Sigmoid colon (tissue), 7 donors: Measurements from ENCODE around the gene NAA40. TPM values are rescaled to one million over a fixed set of nuclear protein-coding genes. Genes with fewer than 3 reads are reported as not detected.

Source experiments
- DNase-seq: peaks from one replicate; pipeline ENCODE4 v3.0.0-alpha.2; 2019
- H3K27ac ChIP-seq, 4 donors: fragments of 200-600 bp; sonication (generic); one replicate each; pipeline ENCODE4 v1.5.1; 2016 to 2019; ENCODE audit warnings: mild to moderate bottlenecking in 1 of 4
- H3K27me3 ChIP-seq, 3 donors: fragments of 200-600 bp; sonication (generic); one replicate each; pipeline ENCODE4 v1.5.1; 2019; ENCODE audit warnings: mild to moderate bottlenecking in 1 of 3
- H3K36me3 ChIP-seq, 4 donors: fragments of 200-600 bp; sonication (generic); one replicate each; pipeline ENCODE4 v1.5.1; 2016 to 2019
- H3K4me1 ChIP-seq, 4 donors: fragments of 200-600 bp; sonication (generic); one replicate each; pipeline ENCODE4 v1.5.1; 2017 to 2019
- H3K4me3 ChIP-seq, 4 donors: fragments of 200-600 bp; sonication (generic); one replicate each; pipeline ENCODE4 v1.5.1; 2017 to 2019; ENCODE audit warnings: mild to moderate bottlenecking in 2 of 4, moderate library complexity in 1 of 4
- H3K9me3 ChIP-seq, 4 donors: fragments of 200-600 bp in 3 of 4; sonication (generic) in 3 of 4; one replicate each; pipeline versions ENCODE4 v1.5.1 to v1.6.1; 2013 to 2019
- CTCF ChIP-seq, 4 experiments: fragments of 450-650 bp in 3 of 4; fragments of 200-600 bp in 1 of 4; IDR thresholded peaks; one replicate each; pipeline ENCODE4 v1.5.1; 2016 to 2019; ENCODE audit warnings: antibody characterized with exemption in 4 of 4, mild to moderate bottlenecking in 3 of 4, moderate library complexity in 2 of 4
- EP300 ChIP-seq, 4 donors: sonication (generic); formaldehyde crosslinking; IDR thresholded peaks; one replicate each; pipeline ENCODE4 v1.6.1; 2017; ENCODE audit warnings: antibody characterized with exemption in 4 of 4
- POLR2A ChIP-seq, 2 donors: fragments of 450-650 bp; IDR thresholded peaks; one replicate each; pipeline ENCODE4 v1.6.1; 2016; ENCODE audit warnings: antibody characterized with exemption in 2 of 2, mild to moderate bottlenecking in 2 of 2, moderate library complexity in 2 of 2
- POLR2AphosphoS5 ChIP-seq, 4 donors: sonication (generic); formaldehyde crosslinking; IDR thresholded peaks; one replicate each; pipeline ENCODE4 v1.6.1; 2017; ENCODE audit warnings: antibody characterized with exemption in 4 of 4
- WGBS, 2 donors: extraction: QIAGEN DNeasy Blood & Tissue Kit; methylation state at CpG; one replicate each; pipeline ENCODE4 v1.1.7; 2013; 5-methylcytosine and 5-hydroxymethylcytosine counted together
- intact Hi-C: fragments of 100-400 bp; cut with DNase I; formaldehyde crosslinking; loops from one replicate; pipeline ENCODE4 v1.15.1; 2023
- polyA plus RNA-seq, 3 donors: library from polyadenylated mRNA; stranded (reverse); fragments of 200-250 nt; gene quantifications; one replicate each; pipeline ENCODE4 v1.2.3, GENCODE V29; 2013
- total RNA-seq, 4 donors: library from RNA; depleted of rRNA; stranded (reverse); fragments of >200 nt; gene quantifications; one replicate each; pipeline ENCODE4 v1.1.0, GENCODE V29; 2016
- donor health status: healthy with polysubstance abuse.
- donor health status: Bipolar disorder and iron deficiency.
- donor health status: healthy.

NAA40 gene
- total and polyA plus RNA-seq, 7 donors = 5.4 to 22.9 (median 7.4) TPM

DNA sequence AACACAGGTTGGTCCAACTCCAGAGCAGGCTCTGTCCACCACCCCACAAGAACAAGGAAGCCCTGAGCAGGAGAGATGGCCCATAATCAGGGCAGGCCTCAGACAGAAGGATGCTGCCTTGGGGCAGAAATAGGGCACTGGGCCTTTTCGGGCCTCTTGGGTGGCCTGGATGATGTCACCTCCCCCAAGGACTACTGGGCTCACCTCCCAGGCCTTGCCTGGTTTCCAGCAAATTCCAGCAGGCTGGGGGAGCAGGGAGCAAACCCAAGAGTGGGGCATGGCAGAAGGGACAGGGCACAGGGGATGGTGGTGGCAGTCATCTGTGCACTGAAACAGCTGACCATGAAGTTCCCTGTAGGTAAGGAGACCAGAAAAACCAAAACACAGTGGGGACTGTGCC lies 5.3 kb upstream of the NAA40 start:
- Histone ChIP-seq H3K4me3 (no peak overlapping the region), H3K4me1 (peaks cover 0 to 6% (median 3%) of the 10 kb centered on the region in 4 donors), H3K9me3 (no peaks in the 10 kb centered on the region), H3K36me3 (no peaks in the 10 kb centered on the region), H3K27me3 (no peaks in the 10 kb centered on the region), H3K27ac (no peak overlapping the region)
- intact Hi-C loops = no loop called here
- DNase-seq = no peak
- WGBS, 2 donors = 81 to 93% methylated on average over 1 of the region's 1 CpG
- no peak for TF ChIP-seq POLR2A (IDR thresholded peaks at IDR 0.05)
- TF ChIP-seq CTCF (IDR thresholded peaks at IDR 0.05) = no peak
- TF ChIP-seq EP300 (IDR thresholded peaks at IDR 0.05) = no peak
- TF ChIP-seq POLR2AphosphoS5 (IDR thresholded peaks at IDR 0.05) = no peak

DNA sequence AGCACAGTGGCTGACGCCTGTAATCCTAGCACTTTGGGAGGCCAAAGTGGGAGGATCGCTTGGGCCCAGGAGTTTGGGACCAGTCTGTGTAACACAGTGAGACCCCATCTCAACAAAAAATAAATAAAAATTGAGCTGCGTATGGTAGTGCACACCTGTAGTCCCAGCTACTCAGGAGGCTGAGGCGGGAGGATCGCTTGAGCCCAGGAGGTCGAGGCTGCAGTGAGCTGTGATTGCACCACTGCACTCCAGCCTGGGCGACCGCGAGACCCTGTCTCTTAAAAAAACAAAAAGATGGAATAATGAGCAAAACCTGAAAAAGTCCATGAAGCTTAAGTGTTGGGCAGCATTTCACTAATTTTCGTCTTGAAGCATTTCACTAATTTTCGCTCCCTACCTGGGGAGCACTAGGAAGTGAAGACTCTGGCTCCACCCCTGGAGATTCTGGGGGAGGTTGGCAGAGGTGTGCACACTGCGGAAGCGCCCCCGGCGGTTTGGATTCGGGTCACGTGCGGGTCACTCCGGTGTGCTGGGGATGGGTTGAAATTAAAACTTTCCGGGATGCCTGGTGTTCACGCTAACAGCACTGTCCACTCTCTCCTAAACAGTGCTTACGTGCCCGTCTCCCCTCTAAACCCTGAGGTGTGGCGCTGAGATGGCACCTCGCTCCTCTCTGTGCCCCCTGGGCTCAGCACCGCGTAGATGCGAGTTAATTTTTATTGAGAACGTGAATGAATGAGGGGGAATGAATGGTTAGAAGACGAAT lies 906 bp upstream of the NAA40 start:
- 21 to 22% methylated on average over 30 of the region's 30 CpGs for WGBS, 2 donors

DNA sequence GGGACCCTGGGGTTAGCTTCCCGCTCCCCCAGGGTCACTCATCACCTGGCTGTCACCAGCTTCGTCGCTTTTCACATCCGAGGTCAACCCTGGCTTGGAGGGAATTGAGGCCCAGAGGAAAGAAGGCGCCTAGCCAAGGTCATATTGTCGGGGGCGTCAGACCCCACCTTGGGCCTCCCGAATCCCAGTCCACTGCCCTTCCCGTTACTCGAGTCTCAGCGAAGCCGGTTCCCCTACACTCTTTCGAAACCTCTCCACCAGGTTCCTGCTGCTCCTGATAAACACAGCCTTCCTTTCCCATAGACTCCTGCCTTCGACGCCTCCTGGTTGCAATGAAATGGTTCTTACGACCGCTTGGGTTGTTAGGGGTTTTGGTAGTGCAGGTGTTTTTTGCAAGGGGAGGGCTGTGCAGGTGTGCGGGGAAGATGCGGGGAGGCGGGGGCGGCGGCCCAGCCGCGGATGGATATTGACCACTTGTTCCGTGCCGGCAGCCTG lies 642 bp downstream of the NAA40 start:
- H3K27ac ChIP-seq = peak overlapping the region; percentile 67 to 76 (median 74)
- intact Hi-C loops = loop anchor here (2.0 kb wide), 1 partner anchor 171 kb away; the partner anchor contains the start of gene ZFTA
- no peak for DNase-seq

More for the DNA sequence above, 906 bp upstream of the NAA40 start:
- H3K4me1 ChIP-seq = peaks cover 0 to 24% (median 14%) of the 10 kb centered on the region in 4 donors
- H3K36me3 ChIP-seq = no peaks in the 10 kb centered on the region
- DNase-seq = no peak
- H3K27ac ChIP-seq = peak overlapping the region; percentile 67 to 76 (median 74)
- intact Hi-C loops = loop anchor here (1.0 to 2.0 kb wide), 2 partner anchors 20 to 169 kb away; partner anchors contain the start of gene ZFTA
- TF ChIP-seq POLR2AphosphoS5 (IDR thresholded peaks at IDR 0.05) (no peak), EP300 (IDR thresholded peaks at IDR 0.05) (no peak), CTCF (IDR thresholded peaks at IDR 0.05) (no peak), POLR2A (IDR thresholded peaks at IDR 0.05) (no peak)
- H3K9me3 ChIP-seq = no peaks in the 10 kb centered on the region
- H3K4me3 ChIP-seq = peak overlapping the region; percentile 51 to 83 (median 68)
- H3K27me3 ChIP-seq = no peaks in the 10 kb centered on the region

DNA sequence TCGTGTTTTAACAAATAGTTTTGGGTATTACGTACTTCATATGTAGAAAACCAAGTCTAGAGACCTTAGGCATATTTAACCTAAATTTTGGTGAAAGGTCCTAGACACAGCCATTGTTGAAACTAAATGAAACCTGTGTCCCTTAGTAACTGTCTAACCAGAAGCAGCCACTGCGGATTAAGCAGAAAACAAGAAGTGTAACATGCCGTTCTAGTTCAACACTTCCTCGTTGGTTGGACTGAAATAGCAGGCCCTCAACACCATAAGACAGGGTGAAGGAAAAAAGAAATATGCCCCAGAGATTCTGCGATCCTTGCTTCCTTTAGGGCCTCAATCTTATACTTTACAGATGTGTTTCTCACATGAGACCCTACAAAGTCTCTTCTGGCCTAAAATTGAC lies 2.0 kb downstream of the NAA40 start:
- Histone ChIP-seq H3K27ac (no peak overlapping the region), H3K4me1 (peaks cover 0 to 36% (median 29%) of the 10 kb centered on the region in 4 donors), H3K4me3 (no peak overlapping the region), H3K27me3 (no peaks in the 10 kb centered on the region), H3K36me3 (no peaks in the 10 kb centered on the region), H3K9me3 (no peaks in the 10 kb centered on the region)
- intact Hi-C loops = loop anchor here (5.0 kb wide), 1 partner anchor 33 kb away; no protein-coding TSS in a partner anchor
- TF ChIP-seq EP300 (IDR thresholded peaks at IDR 0.05) (no peak), POLR2AphosphoS5 (IDR thresholded peaks at IDR 0.05) (no peak), CTCF (IDR thresholded peaks at IDR 0.05) (no peak), POLR2A (IDR thresholded peaks at IDR 0.05) (no peak)
- no peak for DNase-seq
- 66 to 84% methylated on average over 6 of the region's 6 CpGs for WGBS, 2 donors

More for the DNA sequence above, 642 bp downstream of the NAA40 start:
- H3K4me3 ChIP-seq = peak overlapping the region; percentile 51 to 83 (median 68)
- 1 to 5% methylated on average over 26 of the region's 26 CpGs for WGBS, 2 donors
- TF ChIP-seq CTCF (IDR thresholded peaks at IDR 0.05) (peak in 1 of 4 experiments; percentile 19), POLR2A (IDR thresholded peaks at IDR 0.05) (no peak)
- peaks cover 0 to 24% (median 17%) of the 10 kb centered on the region in 4 donors for H3K4me1 ChIP-seq
- H3K36me3 ChIP-seq = no peaks in the 10 kb centered on the region
- H3K9me3 ChIP-seq = no peaks in the 10 kb centered on the region
- H3K27me3 ChIP-seq = no peaks in the 10 kb centered on the region
